Thyroid gland (tissue), 4 donors: Measurements from ENCODE around the gene OR6B1.

Source experiments
- CTCF ChIP-seq, 6 experiments: fragments of 200-600 bp in 3 of 6; fragments of 450-650 bp in 3 of 6; sonication (generic) in 3 of 6; IDR thresholded peaks; one replicate each; pipeline ENCODE4 v1.5.1; 2016 to 2019; ENCODE audit warnings: antibody characterized with exemption in 6 of 6, mild to moderate bottlenecking in 2 of 6, inconsistent platforms in 1 of 6, moderate library complexity in 1 of 6
- POLR2A ChIP-seq, 2 donors: fragments of 450-650 bp; IDR thresholded peaks; one replicate each; pipeline ENCODE4 v1.6.1; 2017; ENCODE audit warnings: antibody characterized with exemption in 2 of 2, mild to moderate bottlenecking in 2 of 2, moderate library complexity in 1 of 2

GRCh38 chr7:143974459-143974858 is 25.7 kb upstream of the OR6B1 start:
- TF ChIP-seq POLR2A (IDR thresholded peaks at IDR 0.05) (no peak), CTCF (IDR thresholded peaks at IDR 0.05) (no peak)
